Bone marrow (tissue), 2 donors: ENCODE results near the gene CATSPERZ.

Source experiments
- DNase-seq, 2 donors: peaks; one replicate each; lab custom pipeline; 2025; lab: John Stamatoyannopoulos, UW

CATSPERZ gene

GRCh38 chr11:64342869-64343745 lies 42.9 kb downstream of the CATSPERZ start:
- no peak for DNase-seq

- DNase-seq, result no peak
Observed at GRCh38 chr11:64343767-64344559, 43.8 kb downstream of the CATSPERZ start.

- no peak for DNase-seq
Observed at GRCh38 chr11:64344787-64345186, 44.6 kb downstream of the CATSPERZ start.

- no peak for DNase-seq
Observed at GRCh38 chr11:64347193-64347867, 47.2 kb downstream of the CATSPERZ start.

GRCh38 chr11:64348383-64349024 lies 48.3 kb downstream of the CATSPERZ start:
- DNase-seq, result no peak

GRCh38 chr11:64349025-64349387 lies 48.8 kb downstream of the CATSPERZ start:
- DNase-seq, result no peak

- DNase-seq, result no peak
Observed at GRCh38 chr11:64349404-64349803, 49.2 kb downstream of the CATSPERZ start.

- no peak for DNase-seq
Observed at GRCh38 chr11:64351136-64351631, 51.0 kb downstream of the CATSPERZ start.

GRCh38 chr11:64352099-64352994 lies 52.2 kb downstream of the CATSPERZ start:
- no peak for DNase-seq

GRCh38 chr11:64352995-64353714 lies 53.0 kb downstream of the CATSPERZ start:
- no peak for DNase-seq

GRCh38 chr11:64353715-64354506 lies 53.8 kb downstream of the CATSPERZ start:
- DNase-seq, result no peak
